NCI-H82 treated with DMSO at 0.1 percent for 48 hours (cell line): ENCODE measurements around the gene CT47C1.

Source experiments
- DNase-seq: peaks from one replicate; lab custom pipeline; 2025; ENCODE audit not compliant: unreplicated experiment; lab: John Stamatoyannopoulos, UW

CT47C1 gene

GRCh38 chrX:119073200-119073905, 560 bp downstream of the CT47C1 start:
- no peak for DNase-seq

GRCh38 chrX:119073911-119074310, 1.1 kb downstream of the CT47C1 start:
- DNase-seq = no peak

GRCh38 chrX:119075270-119076025, 2.7 kb downstream of the CT47C1 start:
- no peak for DNase-seq

- DNase-seq = no peak
These were observed 9.5 kb downstream of the CT47C1 start for GRCh38 chrX:119082278-119082677.

- no peak for DNase-seq
These were observed 12.0 kb downstream of the CT47C1 start for GRCh38 chrX:119084766-119085165.

- no peak for DNase-seq
These were observed 14.3 kb downstream of the CT47C1 start for GRCh38 chrX:119087121-119087520.

- no peak for DNase-seq
These were observed 16.8 kb downstream of the CT47C1 start for GRCh38 chrX:119089619-119090018.

- no peak for DNase-seq
These were observed 17.8 kb downstream of the CT47C1 start for GRCh38 chrX:119090627-119091026.

- DNase-seq = no peak
These were observed 21.4 kb downstream of the CT47C1 start for GRCh38 chrX:119093991-119094735.

- no peak for DNase-seq
These were observed 22.0 kb downstream of the CT47C1 start for GRCh38 chrX:119094819-119095218.

- no peak for DNase-seq
These were observed 23.1 kb downstream of the CT47C1 start for GRCh38 chrX:119095936-119096335.

GRCh38 chrX:119101168-119101567, 28.4 kb downstream of the CT47C1 start:
- no peak for DNase-seq

GRCh38 chrX:119105826-119106225, 33.0 kb downstream of the CT47C1 start:
- no peak for DNase-seq

- DNase-seq = no peak
These were observed 34.4 kb downstream of the CT47C1 start for GRCh38 chrX:119107206-119107605.

- peak; percentile 10 for DNase-seq
These were observed 46.1 kb downstream of the CT47C1 start for GRCh38 chrX:119118780-119119395.

- DNase-seq = no peak
These were observed 48.5 kb downstream of the CT47C1 start for GRCh38 chrX:119121341-119121740.
